NCI-H2196 treated with DMSO at 0.1 percent for 48 hours (cell line): ENCODE data around the gene CCDC124.

ENCODE experiments used
- DNase-seq: peaks from one replicate; lab custom pipeline; 2025; ENCODE audit not compliant: unreplicated experiment; lab: John Stamatoyannopoulos, UW

CCDC124 gene

DNA sequence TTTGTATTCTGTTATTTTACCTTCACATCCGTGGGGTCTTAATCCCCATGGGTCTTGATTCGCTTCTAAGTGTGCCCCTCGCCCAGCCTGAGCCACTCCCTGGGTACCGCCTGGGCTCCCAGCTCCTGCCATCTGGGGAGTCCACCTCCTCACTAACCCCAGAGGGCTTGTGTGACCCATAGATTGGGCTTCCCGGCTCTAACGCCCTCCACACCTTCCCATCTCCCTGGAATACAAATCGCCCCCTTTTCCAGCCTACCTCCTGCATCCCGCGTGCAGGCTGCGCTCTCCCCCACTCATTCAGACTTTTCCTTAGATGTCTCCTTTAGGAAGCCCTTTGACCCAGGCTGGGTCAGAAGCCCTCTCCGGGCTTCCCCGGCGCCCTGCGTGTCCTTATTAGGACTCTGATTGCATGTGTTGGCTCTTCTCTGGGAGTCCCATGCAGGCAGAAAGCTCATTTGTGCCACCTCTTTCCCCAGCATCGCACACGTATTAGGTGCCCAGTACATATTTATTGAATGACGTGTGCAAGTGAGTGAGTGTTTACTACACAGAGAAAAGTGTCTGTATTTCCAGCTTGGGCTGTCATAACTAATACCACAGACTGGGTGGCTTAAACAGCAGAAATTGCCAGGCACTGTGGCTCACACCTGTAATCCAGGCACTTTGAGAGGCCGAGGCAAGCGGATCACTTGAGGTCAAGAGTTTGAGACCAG lies 757 bp downstream of the CCDC124 start:
- DNase-seq = no peak

DNA sequence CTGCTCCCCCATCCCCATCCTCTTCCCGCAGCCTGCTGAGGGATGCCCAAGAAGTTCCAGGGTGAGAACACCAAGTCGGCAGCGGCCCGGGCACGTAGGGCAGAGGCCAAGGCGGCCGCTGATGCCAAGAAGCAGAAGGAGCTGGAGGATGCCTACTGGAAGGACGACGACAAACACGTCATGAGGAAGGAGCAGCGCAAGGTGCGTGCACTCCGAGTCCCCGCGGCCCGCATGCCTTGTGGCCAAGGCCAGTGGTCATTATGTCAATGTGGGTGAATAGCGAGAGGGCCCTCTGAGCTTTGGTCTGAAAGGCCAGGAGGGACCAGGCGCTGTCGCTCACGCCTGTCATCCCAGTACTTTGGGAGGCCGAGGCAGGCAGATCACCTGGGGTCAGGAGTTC lies 3.6 kb downstream of the CCDC124 start:
- DNase-seq = no peak

DNA sequence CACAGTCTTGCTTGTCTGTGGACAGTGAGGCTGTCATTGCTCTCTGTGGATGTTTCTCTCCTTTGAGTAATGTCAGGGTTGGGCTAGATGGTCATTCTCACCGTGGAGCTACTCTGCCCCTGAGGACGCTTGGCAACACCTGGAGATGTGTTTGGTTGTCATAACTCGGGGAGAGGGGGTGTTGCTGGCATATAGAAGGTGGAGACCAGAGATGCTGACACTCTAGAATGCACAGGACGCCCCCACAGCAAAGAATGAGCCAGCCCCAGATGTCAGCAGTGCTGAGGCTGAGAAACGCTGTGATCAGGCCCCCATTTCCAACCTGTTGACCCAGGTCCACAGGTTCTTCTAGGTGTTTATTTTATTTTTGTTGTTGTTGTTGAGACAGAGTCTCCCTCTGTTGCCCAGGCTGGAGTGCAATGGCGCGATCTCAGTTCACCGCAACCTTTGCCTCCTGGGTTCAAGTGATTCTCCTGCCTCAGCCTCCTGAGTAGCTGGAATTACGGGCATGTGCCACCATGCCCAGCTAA lies 4.6 kb downstream of the CCDC124 start:
- no peak for DNase-seq

DNA sequence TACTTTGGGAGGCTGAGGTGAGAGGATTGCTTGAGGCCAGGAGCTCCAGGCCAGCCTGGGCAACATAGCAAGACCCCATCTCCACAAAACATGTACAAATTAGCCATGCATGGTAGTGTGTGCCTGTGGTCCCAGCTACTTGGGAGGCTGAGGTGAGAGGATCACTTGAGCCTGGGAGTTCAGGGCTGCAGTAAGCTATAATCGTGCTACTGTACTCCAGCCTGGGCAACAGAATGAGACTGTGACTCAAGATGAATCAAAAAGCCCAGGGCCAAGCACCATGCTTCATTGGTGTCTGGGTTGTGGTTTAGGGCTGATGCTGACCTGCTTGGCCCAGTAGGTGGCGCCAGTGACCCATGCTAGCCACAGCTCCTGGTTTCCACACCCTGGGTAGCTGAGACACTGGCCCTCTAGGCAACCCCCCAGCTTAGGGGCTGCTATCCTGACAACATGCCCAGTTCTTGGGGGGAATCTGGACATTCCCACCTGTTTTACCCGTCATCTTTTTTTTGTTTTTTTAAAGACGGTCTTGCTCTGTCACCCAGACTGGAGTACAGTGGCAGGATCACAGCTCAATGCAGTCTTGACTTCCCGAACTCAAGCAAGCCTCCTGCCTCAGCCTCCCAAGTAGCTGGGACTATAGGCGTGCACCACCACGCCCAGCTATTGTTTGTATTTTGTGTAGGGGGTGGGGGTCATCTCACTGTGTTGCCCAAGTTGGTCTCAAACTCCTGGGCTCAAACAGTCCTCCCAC lies 5.5 kb downstream of the CCDC124 start:
- DNase-seq = peak; percentile 40

DNA sequence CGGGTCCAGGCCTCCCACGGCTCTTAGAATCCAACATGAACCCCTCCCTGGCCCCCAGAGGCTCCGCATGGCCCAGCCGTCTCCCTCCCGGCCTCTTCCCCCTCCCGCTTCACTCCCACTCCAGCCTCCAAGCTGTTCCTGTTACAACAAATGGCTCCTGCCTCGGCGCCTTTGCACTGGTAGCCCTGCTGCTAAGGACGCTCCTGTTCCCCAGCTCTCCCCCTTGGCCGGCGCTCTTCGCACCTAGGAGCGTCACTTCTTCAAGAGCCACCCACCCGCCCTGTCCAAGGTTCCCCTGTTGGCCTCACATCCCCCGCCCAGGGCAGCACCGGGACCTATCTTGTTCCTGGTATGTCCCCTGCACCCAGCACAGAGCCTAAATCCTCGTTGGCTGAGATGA lies 9.4 kb downstream of the CCDC124 start:
- DNase-seq = no peak

DNA sequence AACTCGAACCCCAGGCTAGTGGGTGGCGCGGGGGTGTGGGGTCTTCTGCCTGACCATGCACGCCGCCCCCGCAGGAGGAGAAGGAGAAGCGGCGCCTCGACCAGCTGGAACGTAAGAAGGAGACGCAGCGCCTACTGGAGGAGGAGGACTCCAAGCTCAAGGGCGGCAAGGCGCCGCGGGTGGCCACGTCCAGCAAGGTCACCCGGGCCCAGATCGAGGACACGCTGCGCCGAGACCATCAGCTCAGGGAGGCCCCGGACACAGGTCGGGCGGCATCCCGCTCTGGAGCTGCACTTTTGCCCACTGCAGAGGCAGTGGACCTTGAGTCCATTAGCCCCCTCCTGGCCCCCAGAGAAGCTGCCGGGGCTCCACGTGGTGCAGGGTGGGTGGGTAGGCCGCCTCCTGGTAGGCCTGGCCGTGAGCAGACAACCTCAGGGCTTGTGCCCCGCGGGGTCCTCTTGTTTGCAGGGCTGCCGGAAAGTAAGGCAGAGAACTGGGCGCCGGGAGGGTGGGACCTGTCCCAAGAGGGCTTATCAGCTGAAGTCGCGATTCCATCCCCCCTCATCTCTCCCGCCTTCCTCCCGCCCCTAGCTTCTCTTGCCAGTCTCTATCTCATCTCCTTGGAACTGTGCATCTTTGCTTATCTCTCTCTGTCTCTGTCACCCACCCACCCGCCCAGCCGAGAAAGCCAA lies 9.9 kb downstream of the CCDC124 start:
- DNase-seq = no peak

DNA sequence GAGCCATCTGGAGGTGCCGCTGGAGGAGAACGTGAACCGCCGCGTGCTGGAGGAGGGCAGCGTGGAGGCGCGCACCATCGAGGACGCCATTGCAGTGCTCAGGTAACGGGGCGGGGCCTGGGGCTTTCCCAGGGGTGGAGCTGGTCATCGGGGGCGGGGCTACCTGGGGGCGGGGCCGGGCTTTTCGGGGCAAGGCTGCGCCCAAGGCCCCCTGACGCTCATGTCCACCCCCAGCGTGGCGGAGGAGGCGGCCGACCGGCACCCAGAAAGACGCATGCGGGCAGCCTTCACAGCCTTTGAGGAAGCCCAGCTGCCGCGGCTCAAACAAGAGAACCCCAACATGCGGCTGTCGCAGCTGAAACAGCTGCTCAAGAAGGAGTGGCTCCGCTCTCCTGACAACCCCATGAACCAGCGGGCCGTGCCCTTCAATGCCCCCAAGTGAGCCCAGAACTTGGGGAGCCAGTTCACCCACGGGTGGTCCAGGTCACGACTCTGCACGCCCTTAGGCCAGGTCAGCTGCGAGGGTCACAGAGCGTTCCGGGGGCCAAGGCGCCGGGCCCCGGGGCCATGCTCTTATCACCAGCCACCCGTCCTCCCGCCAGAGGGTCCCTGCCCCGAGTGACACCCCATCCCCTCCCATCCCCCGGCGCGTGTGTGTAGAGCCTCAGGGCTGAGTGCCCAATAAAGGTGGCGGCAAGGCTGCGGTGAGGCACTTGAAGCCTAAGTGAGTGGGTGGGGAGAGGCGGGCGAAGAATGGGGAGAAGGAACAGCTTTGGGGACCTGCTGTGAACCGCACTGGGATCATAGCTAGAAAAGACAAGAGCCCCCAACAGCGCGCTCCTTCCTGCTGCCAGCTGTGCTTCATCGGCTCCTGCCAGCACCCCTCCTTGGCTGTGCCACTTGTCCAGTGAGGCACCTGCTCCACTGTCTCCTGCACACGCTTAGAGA lies 10.7 kb downstream of the CCDC124 start:
- no peak for DNase-seq

DNA sequence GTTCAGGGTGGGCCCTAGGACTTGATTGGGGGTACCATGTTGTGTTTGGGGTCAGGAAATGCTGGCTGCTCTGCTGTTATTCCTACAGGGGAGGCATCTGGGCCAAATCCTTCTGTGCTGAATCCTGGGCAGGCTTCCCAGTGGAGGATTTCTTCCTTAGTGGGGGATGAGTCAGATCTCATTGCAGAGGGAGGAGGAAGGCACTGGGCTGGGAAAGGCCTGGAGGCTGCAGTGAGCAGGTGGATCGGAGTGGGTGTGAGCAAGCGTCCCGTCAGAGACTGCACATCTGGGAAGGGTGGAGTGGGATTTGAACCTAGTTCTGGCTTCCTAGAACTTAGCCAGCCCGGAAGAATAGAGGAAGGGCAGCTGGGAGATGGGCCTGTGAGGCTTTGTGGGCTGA lies 11.5 kb downstream of the CCDC124 start:
- DNase-seq = no peak

DNA sequence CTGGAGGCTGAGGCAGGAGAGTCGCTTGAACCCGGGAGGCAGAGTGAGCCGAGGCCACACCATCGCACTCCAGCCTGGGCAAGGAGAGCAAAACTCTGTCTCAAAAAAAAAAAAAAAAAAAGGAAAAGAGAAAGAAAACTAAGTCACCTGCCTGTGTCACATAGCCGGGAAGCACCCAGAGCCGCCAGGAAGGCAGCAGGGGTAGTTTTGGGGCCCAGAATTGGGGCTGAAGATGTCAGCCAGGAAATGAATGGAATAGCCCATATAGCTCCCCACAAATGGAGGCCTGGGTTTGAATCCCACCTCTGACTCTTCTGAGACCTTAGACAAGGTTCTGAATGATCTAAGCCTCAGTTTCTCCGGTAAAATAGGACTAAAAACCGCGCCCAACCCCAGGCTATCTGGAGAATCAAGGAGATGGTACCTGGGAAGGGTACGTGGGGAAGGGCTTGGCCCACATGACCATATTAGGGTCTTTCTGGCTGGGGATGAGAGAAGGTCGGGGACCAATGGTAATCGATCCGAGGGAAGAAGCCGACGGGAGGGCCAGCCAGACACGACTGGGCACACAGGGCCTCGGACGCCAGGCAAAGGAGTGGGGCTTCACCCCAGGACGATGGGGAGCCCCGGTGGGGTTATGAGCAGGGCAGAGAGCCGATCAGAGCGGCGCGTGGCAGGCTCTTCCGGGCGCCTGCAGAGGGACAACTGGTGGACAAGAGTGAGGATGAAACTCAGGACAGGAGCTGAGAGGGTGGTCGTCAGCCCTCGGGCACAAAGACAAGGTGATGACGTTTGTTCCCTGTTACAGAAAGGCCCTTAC lies 14.4 kb downstream of the CCDC124 start:
- DNase-seq = no peak

DNA sequence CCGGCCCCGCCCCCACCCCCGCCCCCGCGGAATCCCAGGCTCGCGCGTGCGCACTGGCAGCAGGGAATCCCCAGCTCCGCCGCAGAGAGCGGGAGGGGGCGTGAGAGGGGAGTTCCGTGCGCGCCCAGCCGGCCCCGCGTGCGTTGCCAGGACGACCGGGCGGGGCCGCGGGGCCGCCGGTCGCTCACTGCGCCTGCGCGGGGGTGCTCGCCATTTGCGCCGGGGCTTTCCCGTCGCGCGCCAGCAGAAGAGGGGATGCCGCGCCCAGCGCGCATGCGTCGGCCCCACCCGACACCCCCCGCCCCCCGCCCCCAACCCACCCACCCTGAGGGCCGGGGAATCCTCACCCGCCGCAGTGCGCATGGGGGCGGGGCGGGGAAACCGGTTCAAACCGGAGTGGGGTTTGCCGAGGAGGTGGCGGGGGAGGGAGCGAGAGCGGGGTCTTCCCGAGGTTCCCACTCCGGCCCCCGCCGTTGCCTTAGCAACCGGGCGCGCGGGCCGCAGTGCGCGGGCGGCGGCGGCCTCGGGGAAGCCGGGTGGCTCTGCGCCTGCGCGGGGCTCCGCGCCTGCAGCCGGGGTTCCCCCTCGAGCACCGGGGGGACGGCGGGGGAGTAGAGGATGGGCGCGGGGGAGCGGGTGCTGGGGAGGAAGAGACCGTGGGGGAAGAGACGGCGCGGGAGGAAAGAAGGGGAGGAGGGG lies 15.1 kb downstream of the CCDC124 start:
- peak; percentile 97 for DNase-seq

DNA sequence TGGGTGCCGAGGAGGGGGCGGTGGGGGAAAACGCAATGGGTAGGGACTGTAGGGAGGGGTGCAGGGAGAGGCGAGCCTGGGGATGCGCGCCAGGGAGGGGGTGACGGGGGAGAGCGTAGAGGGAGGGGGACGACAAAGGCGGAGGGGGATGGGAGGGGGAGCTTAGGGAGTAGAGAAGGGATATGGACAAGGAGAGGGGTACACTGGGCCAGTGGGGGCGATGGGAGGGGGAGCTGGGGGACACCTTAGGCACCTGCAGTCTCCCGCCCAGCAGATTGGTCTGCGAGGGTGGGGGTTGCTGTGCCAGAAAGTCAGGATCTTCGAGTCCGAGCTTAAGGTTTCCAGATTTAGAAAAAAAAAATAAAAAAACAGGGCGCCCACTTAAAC lies 15.7 kb downstream of the CCDC124 start:
- no peak for DNase-seq

DNA sequence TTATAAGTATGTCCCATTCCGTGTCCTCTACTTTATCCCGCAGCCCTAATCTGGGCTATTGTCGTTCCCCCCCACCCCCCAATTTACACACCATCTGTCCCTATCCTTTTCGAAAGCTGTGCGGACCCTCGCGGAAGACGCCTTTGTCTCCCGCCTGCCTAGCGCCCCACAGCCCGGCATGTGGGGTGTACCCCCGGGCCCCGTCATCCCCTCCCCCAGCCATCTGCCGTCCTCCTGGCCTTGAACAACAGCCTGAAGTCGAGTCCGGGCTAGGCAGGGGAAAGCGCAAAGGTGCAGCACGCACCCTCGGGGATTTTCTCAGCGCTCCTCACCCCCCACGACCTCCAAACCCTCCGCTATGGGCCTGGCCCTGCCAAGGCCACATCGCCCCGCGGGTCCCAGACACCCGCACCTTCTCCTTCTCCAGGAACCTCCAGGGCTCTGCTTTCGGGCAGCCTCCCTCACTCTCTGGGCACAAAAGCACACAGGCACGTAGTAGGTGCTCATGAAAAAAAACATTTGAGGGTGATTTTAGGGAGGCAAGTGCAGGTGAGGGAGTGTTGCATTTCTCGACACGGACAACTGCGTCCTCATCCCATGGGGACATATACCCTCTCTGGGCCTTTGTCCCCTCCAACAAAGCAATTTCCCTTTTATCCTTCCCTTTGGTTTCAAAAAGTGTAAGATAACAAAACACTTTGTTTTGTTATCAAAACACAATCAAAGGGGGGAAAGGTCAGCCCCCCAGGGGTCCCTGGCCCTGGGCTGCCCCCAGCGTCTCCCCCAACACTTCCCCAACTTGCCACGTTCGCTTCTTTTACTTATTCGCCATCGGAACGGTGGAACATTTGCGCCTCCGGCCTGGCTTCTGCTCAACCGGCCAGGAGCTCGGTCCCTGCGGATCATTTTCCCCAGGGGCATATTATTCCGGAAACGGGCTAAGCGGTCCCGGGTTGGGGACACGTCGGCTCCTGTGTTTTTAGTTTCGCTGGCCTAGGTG lies 16.4 kb downstream of the CCDC124 start:
- DNase-seq = no peak

DNA sequence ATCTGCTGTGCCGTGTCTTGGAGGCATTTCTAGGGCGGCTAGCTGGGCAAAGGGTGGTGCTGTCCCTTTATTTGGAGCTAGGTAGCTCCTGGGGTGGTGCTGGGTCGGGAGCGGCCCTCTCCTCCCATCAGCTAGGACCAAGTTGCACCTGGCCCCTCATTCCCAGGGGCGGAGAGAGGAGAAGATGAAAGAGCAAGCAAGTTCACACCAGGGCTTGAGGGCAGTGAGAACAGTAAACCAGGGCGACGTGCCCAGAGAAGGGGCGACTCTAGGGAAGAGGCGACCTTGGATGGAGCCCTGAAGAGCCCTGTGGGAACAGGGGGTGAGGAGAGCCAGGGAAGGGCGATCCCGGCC lies 17.1 kb downstream of the CCDC124 start:
- no peak for DNase-seq

DNA sequence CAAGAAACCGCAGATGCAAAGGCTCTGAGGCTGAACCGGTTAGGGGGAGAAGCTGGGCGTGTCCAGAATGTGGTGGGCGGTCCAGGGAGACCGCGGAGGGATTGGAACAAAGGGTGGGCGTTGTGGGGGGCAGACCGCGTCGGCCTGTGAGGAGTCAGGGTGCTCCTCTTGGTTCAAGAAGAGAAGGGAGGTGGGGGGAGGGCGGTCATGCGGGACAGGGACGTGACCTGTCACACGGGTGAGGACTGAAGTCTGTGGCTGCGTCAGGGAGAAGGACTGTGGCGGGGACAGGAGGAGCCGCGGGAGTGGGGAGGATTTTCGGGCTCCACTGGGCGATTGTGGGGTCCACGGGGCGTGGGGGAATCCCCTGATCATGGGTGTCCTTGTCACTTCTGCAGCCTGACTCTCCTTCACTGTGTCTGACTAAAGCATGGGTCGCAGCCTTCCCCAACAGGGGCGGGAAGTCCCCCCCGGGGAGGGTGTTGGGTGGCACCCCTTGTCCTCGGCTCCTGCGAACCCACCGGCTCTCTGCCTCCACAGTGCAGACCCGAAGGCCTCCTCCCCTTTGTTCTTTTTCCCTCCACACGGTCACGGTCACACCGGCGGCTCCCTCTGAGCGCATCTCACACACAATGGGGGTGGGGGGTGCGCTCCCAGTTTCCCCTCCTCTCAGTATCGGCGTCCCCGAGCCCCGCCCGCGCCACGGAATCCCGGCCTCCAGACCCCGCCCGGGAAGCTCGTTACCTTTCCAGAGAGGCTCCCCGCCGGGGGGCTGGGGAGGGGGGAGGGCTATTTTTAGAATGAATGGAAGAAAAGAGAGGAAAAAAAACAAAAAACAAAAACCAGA lies 17.7 kb downstream of the CCDC124 start:
- DNase-seq = no peak

DNA sequence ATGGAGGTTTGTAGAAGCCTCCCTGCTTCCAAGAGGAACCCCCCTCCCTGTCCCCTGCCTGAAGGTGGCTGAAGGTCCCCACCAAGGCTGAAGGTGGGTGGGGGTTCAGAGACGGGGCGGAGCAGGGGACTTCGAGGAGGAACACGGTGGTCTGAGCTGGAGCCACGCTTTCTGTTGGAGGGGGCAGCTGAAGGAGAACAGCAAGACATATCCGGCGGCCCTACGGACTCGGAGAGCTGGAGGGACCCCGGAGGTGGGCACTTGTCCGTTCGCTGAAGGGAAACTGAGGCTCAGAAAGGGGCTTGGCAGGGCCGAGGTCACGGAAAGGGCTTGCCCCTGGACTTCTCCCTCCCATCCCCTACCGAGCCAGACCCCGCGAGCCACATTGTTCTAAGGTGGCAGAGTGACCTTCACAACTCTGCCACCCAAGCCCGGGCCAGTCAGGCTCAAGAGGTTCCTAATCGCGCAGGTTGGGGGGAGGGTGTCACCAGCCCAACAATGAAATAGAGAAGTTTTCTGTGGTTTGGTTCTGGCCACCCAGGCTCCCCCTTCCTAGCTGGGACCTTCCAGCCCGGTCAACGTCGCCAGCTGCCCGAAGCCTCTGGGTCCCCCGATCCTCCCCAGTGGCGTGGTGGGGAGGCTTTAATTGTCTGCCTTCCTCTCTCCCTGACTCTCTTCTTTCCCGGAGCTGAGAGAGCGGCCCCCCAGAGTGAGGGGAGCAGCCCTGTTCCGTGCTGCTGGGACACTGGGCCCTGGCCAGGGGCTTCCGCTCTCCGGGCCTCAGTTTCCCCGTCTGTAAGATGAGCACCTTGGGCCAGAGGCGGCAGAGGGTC lies 18.6 kb downstream of the CCDC124 start:
- DNase-seq = no peak
